ENCODE measurements around the gene VSIG8. TPM values are rescaled to one million over a fixed set of nuclear protein-coding genes. Genes with fewer than 3 reads are reported as not detected.
"Not testable (repeated sequence)": the region's sequence is repeated elsewhere in the genome, so short reads cannot be mapped to it uniquely, and the experiment has no call there.

VSIG8 gene
- total RNA-seq, 1 donor from 2014 or later, result not detected

DNA sequence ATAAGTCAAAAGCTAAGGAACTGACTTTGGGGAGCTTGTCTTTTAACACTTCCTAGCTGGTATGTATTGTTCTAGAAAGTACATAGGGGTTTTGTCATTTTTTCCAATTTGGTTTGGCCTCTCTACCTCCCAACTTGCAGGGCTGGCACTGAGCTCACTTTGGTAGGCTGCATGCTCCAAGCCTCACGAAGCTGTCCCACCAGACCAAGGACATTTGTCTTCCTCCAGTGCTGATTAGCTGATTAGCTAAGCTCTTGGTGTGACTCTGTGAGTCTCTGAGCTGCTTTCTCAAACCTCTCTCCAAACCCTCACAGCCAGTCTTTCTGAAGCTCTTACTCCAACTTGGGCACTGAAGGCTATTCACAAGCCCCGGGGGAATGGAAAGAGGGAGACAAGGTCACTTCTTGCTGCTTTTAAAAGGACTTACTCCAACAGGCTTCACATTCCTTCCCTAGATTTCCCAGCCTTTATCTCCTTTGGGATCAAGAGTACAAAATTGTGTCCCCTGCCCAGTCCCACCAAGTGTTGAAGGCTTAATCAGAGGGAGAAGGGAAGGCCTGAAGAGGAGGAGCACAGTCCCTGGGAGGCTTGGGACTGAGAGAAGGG, 38.4 kb upstream of the VSIG8 start:
- peak overlapping the region; percentile 39 for H3K27ac Mint-ChIP-seq
- TF ChIP-seq, protein P1, sequence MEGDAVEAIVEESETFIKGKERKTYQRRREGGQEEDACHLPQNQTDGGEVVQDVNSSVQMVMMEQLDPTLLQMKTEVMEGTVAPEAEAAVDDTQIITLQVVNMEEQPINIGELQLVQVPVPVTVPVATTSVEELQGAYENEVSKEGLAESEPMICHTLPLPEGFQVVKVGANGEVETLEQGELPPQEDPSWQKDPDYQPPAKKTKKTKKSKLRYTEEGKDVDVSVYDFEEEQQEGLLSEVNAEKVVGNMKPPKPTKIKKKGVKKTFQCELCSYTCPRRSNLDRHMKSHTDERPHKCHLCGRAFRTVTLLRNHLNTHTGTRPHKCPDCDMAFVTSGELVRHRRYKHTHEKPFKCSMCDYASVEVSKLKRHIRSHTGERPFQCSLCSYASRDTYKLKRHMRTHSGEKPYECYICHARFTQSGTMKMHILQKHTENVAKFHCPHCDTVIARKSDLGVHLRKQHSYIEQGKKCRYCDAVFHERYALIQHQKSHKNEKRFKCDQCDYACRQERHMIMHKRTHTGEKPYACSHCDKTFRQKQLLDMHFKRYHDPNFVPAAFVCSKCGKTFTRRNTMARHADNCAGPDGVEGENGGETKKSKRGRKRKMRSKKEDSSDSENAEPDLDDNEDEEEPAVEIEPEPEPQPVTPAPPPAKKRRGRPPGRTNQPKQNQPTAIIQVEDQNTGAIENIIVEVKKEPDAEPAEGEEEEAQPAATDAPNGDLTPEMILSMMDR (IDR thresholded peaks at IDR 0.05; ENCODE audit: unreplicated experiment), result no peak
- peaks cover 2% of the 10 kb centered on the region for H3K27me3 Mint-ChIP-seq (ENCODE audit: low read depth)
- H3K36me3 Mint-ChIP-seq, result peaks cover 2% of the 10 kb centered on the region
- peaks cover 8% of the 10 kb centered on the region for H3K9me3 Mint-ChIP-seq
- peaks cover 27% of the 10 kb centered on the region for H3K4me1 Mint-ChIP-seq
- no peak for DNase-seq (ENCODE audit: low spot score in 2 of 2, unreplicated experiment in 2 of 2)
- H3K4me3 Mint-ChIP-seq, result peak overlapping the region; percentile 16

DNA sequence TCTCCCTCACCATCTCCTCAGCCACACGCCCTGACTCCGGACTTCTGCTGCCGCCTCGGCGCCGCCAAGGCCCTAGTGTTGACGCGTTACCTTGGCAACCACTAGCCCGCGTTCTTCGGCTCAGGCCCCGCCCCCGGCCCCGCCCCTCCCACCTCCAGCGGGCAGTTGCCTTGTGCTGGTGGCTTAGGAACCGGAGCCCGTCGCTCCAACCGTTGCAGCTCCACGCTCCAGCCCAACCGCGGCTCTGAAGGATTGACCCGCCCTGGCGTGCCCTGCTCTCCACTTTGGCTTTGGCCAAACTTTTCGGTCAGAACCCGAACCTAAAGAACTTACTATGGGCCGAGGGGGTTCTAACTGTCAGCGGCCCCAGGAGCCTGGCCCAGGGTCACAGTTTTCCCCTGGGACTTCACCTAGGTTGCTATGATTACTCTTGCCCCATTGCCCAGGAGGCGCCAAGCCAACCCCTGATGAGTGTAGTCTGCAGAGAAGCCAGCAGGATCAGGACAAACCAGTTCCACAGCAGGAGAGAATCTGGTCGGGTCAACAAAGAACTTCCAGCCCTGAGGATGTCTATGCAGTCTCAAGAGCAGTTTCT, 37.7 kb upstream of the VSIG8 start, which contains the start of gene CFAP45:
CFAP45 (minus strand) TSS at position 80 of the 595 bp plus-strand sequence; CDS start at position 13, 67 bp downstream.
- H3K4me3 Mint-ChIP-seq, result peak within 1 kb of the TSS; percentile 16
- peaks cover 2% of the 10 kb centered on the region for H3K36me3 Mint-ChIP-seq
- TF ChIP-seq, protein P1 (IDR thresholded peaks at IDR 0.05; ENCODE audit: unreplicated experiment), result no peak
- peak within 1 kb of the TSS; percentile 96 for H3K27ac Mint-ChIP-seq
- peaks cover 8% of the 10 kb centered on the region for H3K9me3 Mint-ChIP-seq
- H3K27me3 Mint-ChIP-seq (ENCODE audit: low read depth), result peaks cover 2% of the 10 kb centered on the region
- DNase-seq (ENCODE audit: low spot score in 2 of 2, unreplicated experiment in 2 of 2), result peak; percentile 69 to 72
- peaks cover 27% of the 10 kb centered on the region for H3K4me1 Mint-ChIP-seq

DNA sequence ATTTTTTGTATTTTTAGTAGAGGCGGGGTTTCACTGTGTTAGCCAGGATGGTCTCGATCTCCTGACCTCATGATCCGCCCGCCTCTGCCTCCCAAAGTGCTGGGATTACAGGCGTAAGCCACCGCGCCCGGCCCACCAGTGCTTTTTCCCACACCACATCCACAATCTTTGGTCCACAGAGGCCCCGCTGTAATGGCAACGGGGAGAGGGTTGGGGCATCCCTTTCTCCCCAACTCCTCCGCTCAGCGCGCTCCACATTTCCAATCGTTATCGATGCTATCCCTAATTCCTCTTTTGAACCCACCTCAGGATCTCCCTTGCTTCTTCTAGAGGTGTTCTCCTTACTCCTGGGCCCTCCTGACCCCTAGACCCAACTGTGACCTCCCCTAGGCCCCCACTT, 37.2 kb upstream of the VSIG8 start:
- H3K4me1 Mint-ChIP-seq, result peaks cover 27% of the 10 kb centered on the region
- H3K27ac Mint-ChIP-seq, result peak overlapping the region; percentile 96
- not testable (repeated sequence) for H3K27me3 Mint-ChIP-seq (ENCODE audit: low read depth); H3K36me3 Mint-ChIP-seq; DNase-seq (ENCODE audit: low spot score in 2 of 2, unreplicated experiment in 2 of 2); H3K9me3 Mint-ChIP-seq; H3K4me3 Mint-ChIP-seq

DNA sequence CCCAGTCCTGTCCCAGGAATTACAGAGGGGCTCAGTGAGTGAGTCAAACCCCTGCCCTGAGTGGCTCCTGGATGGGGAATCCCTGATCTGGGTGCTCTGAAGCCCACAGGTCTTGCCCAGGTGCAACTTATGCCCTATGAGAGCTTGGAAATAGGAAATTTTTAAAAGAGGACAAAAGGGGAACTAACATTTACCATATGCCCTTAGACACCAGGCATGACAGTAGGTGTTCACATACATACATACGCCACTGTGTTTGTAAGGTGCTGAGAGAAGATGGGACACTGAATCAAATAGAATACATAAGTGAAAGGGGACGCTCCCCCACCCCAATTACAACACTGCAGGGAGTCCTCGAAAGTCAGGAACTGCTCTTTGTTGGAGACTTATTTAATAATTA, 36.1 kb upstream of the VSIG8 start:
- no peaks in the 10 kb centered on the region for H3K36me3 Mint-ChIP-seq
- H3K27me3 Mint-ChIP-seq (ENCODE audit: low read depth), result peaks cover 2% of the 10 kb centered on the region
- TF ChIP-seq, protein P1 (IDR thresholded peaks at IDR 0.05; ENCODE audit: unreplicated experiment), result no peak
- H3K9me3 Mint-ChIP-seq, result peaks cover 4% of the 10 kb centered on the region
- H3K4me3 Mint-ChIP-seq, result no peak overlapping the region
- H3K4me1 Mint-ChIP-seq, result peaks cover 27% of the 10 kb centered on the region
- DNase-seq (ENCODE audit: low spot score in 2 of 2, unreplicated experiment in 2 of 2), result no peak
- no peak overlapping the region for H3K27ac Mint-ChIP-seq

DNA sequence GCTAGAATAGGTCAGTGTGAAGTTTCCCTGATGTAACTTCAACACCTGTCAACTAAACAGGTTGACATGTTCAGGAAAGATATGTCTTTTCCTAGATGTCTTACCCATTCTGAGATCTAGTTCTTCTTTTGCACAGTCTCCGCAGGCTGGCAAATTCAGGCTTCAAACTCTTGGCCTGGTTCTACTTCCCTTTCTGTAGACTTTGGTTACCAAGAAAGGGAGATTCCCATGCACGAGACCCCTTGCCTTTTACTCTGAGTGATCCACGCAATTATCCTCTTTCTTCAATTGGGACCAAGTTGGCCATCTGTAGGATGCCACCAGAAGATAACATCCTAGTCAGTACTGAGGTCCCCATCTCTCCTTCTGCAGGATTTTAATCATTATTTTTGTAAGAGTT, 35.5 kb upstream of the VSIG8 start:
- H3K36me3 Mint-ChIP-seq, result no peaks in the 10 kb centered on the region
- no peaks in the 10 kb centered on the region for H3K9me3 Mint-ChIP-seq
- H3K27ac Mint-ChIP-seq, result no peak overlapping the region
- TF ChIP-seq, protein P1 (IDR thresholded peaks at IDR 0.05; ENCODE audit: unreplicated experiment), result no peak
- no peak for DNase-seq (ENCODE audit: low spot score in 2 of 2, unreplicated experiment in 2 of 2)
- H3K27me3 Mint-ChIP-seq (ENCODE audit: low read depth), result peaks cover 2% of the 10 kb centered on the region
- peaks cover 27% of the 10 kb centered on the region for H3K4me1 Mint-ChIP-seq
- H3K4me3 Mint-ChIP-seq, result no peak overlapping the region

DNA sequence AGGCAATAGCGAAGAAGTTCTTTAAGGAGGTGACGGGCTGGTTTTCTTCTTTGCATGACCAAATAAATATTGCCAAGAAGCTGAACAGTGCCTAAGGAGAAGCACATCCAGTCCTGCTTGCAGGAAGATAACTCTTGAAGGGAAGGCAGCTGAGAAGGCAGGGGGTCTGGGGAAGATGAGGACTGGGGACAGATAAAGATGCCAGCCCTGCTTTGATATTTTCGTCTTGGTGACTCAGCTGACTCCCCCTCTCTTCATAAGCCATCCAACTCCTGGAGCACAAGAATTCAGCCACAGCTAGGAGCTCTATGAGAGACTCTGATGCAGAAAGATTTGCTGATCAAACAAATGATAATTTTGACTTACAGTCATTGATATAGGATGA, 34.1 kb upstream of the VSIG8 start:
- Mint-ChIP-seq H3K27ac (no peak overlapping the region), H3K4me3 (no peak overlapping the region), H3K27me3 (ENCODE audit: low read depth) (peaks cover 2% of the 10 kb centered on the region)

More for the DNA sequence above, 34.1 kb upstream of the VSIG8 start:
- Mint-ChIP-seq H3K4me1 (peaks cover 27% of the 10 kb centered on the region), H3K36me3 (no peaks in the 10 kb centered on the region), H3K9me3 (no peaks in the 10 kb centered on the region)
- TF ChIP-seq, protein P1 (IDR thresholded peaks at IDR 0.05; ENCODE audit: unreplicated experiment), result no peak
- DNase-seq (ENCODE audit: low spot score in 2 of 2, unreplicated experiment in 2 of 2), result no peak

All from mesothelial cell of epicardium (in vitro differentiated cells).